HepG2 (cell line): ENCODE data around the gene AUTS2. TPM values are rescaled to one million over a fixed set of nuclear protein-coding genes. Genes with fewer than 3 reads are reported as not detected.

Experiments
- ATAC-seq: fragments of 200-7000 bp; cut with Tn5 transposase; 3 replicates; pipeline ENCODE4 v1.9.1; 2020; ENCODE audit warnings: mild to moderate bottlenecking, moderate library complexity
- BruUV-seq: library from RNA; stranded (reverse); fragments of 400-500 nt; replicated peaks from 2 replicates; lab custom pipeline; 2021; lab: Mats Ljungman, UMichigan
- CTCF ChIA-PET: fragments of 300-600 bp; formaldehyde crosslinking; extraction: SDS; loops from one replicate; lab custom pipeline; 2021; ENCODE audit warnings: low total read pairs, inconsistent platforms, low intra/inter-chr PET ratio; lab: Yijun Ruan, JAX
- POLR2A ChIA-PET: fragments of 350-600 bp; sonication (Branson Sonifier 250); formaldehyde crosslinking; loops from one replicate; lab custom pipeline; 2020; ENCODE audit warnings: antibody characterized with exemption, inconsistent platforms; lab: Yijun Ruan, JAX
- DNase-seq: peaks from one replicate; pipeline ENCODE4 v3.0.0-alpha.2; 2015; ENCODE audit warnings: low spot score
- FAIRE-seq: peaks from 3 replicates; lab custom pipeline; 2011; peaks lifted over from hg19 to GRCh38; lab: Jason Lieb, UNC
- H2AFZ ChIP-seq: one replicate; pipeline ENCODE4 v1.6.1; 2011; ENCODE audit warnings: low read length, inconsistent platforms
- H3K27ac ChIP-seq: fragments of 300-600 bp; 3 replicates; pipeline ENCODE4 v1.8.0; 2011; ENCODE audit warnings: mixed run types, mild to moderate bottlenecking, mixed read lengths, low read length, inconsistent platforms; ENCODE audit not compliant: insufficient read depth; ENCODE audit errors: extremely low read length
- H3K27me3 ChIP-seq, 2 experiments: fragments of 200-600 bp in 1 of 2; 2 replicates in 1 of 2; 3 replicates in 1 of 2; pipeline versions ENCODE4 v1.6.0 to v1.8.0; 2011; ENCODE audit warnings: low read length in 2 of 2, mild to moderate bottlenecking in 2 of 2, moderate library complexity in 2 of 2, inconsistent platforms in 1 of 2; ENCODE audit not compliant: insufficient read depth in 2 of 2, control insufficient read depth in 1 of 2
- H3K36me3 ChIP-seq, 2 experiments: fragments of 200-600 bp in 1 of 2; replicated peaks in 1 of 2; 2 replicates in 1 of 2; 3 replicates in 1 of 2; pipeline versions ENCODE4 v1.5.1 to v1.8.0; 2011; ENCODE audit warnings: low read length in 2 of 2, inconsistent platforms in 1 of 2; ENCODE audit not compliant: insufficient read depth in 2 of 2, control insufficient read depth in 1 of 2
- H3K4me1 ChIP-seq: 2 replicates; pipeline ENCODE4 v1.5.1; 2012; ENCODE audit warnings: low read length, inconsistent platforms; ENCODE audit not compliant: insufficient read depth
- H3K4me2 ChIP-seq: 2 replicates; pipeline ENCODE4 v1.6.0; 2011; ENCODE audit warnings: low read depth, low read length, inconsistent platforms
- H3K4me3 ChIP-seq, 3 experiments: fragments of 200-600 bp in 1 of 3; sonication (generic), shearing (Covaris generic) in 1 of 3; replicated peaks in 1 of 3; 2 replicates each; pipeline ENCODE4 v1.5.1; 2011 to 2016; ENCODE audit warnings: low read length in 3 of 3, inconsistent platforms in 2 of 3, low read depth in 2 of 3, mild to moderate bottlenecking in 2 of 3, control low read depth in 1 of 3, mixed read lengths in 1 of 3; ENCODE audit not compliant: insufficient read depth in 1 of 3
- H3K79me2 ChIP-seq: one replicate; pipeline ENCODE4 v1.6.1; 2011; ENCODE audit warnings: low read length, inconsistent platforms; ENCODE audit not compliant: insufficient read depth
- H3K9ac ChIP-seq: 2 replicates; pipeline ENCODE4 v1.6.0; 2011; ENCODE audit warnings: mild to moderate bottlenecking, low read depth, low read length, inconsistent platforms; ENCODE audit not compliant: insufficient read depth
- H3K9me3 ChIP-seq: 2 replicates; pipeline ENCODE4 v1.5.1; 2012; ENCODE audit warnings: mild to moderate bottlenecking, low read length
- H4K20me1 ChIP-seq: 2 replicates; pipeline ENCODE4 v1.6.0; 2011; ENCODE audit warnings: inconsistent platforms, mild to moderate bottlenecking, low read length, moderate library complexity; ENCODE audit not compliant: insufficient read depth
- ATF2 ChIP-seq: sonication (generic); formaldehyde crosslinking; IDR thresholded peaks from 2 replicates; pipeline ENCODE4 v1.4.0; 2020; ENCODE audit warnings: missing genetic modification reagents
- CEBPG ChIP-seq: IDR thresholded peaks from 2 replicates; pipeline ENCODE4 v1.6.1; 2016
- FOSL1 ChIP-seq: sonication (generic); formaldehyde crosslinking; IDR thresholded peaks from 2 replicates; pipeline ENCODE4 v1.9.0; 2021; ENCODE audit warnings: missing genetic modification reagents, borderline replicate concordance
- FOXK1 ChIP-seq: sonication (generic); formaldehyde crosslinking; IDR thresholded peaks from 2 replicates; pipeline ENCODE4 v1.4.0; 2020; ENCODE audit warnings: low read depth, missing genetic modification reagents, borderline replicate concordance
- KLF13 ChIP-seq: sonication (generic); formaldehyde crosslinking; IDR thresholded peaks from 2 replicates; pipeline ENCODE4 v1.4.0; 2020; ENCODE audit warnings: mild to moderate bottlenecking, missing genetic modification reagents
- MYPOP ChIP-seq: sonication (generic); formaldehyde crosslinking; IDR thresholded peaks from 2 replicates; pipeline ENCODE4 v1.8.1; 2023; ENCODE audit warnings: mild to moderate bottlenecking, moderate library complexity, missing genetic modification reagents
- REPIN1 ChIP-seq: sonication (generic); formaldehyde crosslinking; IDR thresholded peaks from 2 replicates; pipeline ENCODE4 v1.8.0; 2022; ENCODE audit warnings: missing genetic modification reagents, low read depth, mild to moderate bottlenecking, borderline replicate concordance
- ZFY ChIP-seq: sonication (generic); formaldehyde crosslinking; IDR thresholded peaks from 2 replicates; pipeline ENCODE4 v1.4.0; 2020; ENCODE audit warnings: missing genetic modification reagents
- ZNF614 ChIP-seq: IDR thresholded peaks from 2 replicates; pipeline ENCODE4 v1.6.1; 2018; ENCODE audit warnings: missing biosample characterization, missing genetic modification reagents, inconsistent platforms, borderline replicate concordance
- ZSCAN5A ChIP-seq: sonication (generic); formaldehyde crosslinking; IDR thresholded peaks from 2 replicates; pipeline ENCODE4 v1.8.0; 2022; ENCODE audit warnings: mild to moderate bottlenecking, missing genetic modification reagents, borderline replicate concordance
- ZXDC ChIP-seq: sonication (generic); formaldehyde crosslinking; IDR thresholded peaks from 2 replicates; pipeline ENCODE4 v1.5.0; 2020; ENCODE audit warnings: mild to moderate bottlenecking, missing genetic modification reagents
- WGBS: methylation state at CpG from one replicate; pipeline ENCODE4 v1.1.6; 2017; ENCODE audit warnings: low lambda C conversion rate; 5-methylcytosine and 5-hydroxymethylcytosine counted together
- in situ Hi-C: cut with HindIII; loops from 2 replicates; pipeline ENCODE4 v1.10.0; 2017; ENCODE audit warnings: low pct_unique_long_range_greater_than_20kb; ENCODE audit not compliant: extremely low pct_ligation_motif_present
- intact Hi-C: fragments of 100-400 bp; cut with micrococcal nuclease; formaldehyde crosslinking; loops from one replicate; pipeline ENCODE4 v1.10.0; 2022; ENCODE audit not compliant: unreplicated experiment
- polyA plus RNA-seq, 8 experiments: library from polyadenylated mRNA; depleted of rRNA in 3 of 8; stranded (reverse) in 7 of 8; unstranded in 1 of 8; fragments of >200 nt; fragmentation: Illumina TruSeq in 4 of 8; extraction: Trizol in 4 of 8; gene quantifications; 2 replicates each; pipeline versions ENCODE4 v1.2.1 to v1.2.3, GENCODE V29; 2011 to 2016; ENCODE audit warnings: low read depth in 4 of 8, missing spikeins in 1 of 8, mixed read lengths in 1 of 8; ENCODE audit not compliant: insufficient read depth in 1 of 8
- total RNA-seq, 5 experiments: library from RNA; depleted of rRNA; stranded (reverse); fragments of >200 nt; fragmentation: Illumina TruSeq; extraction: Trizol; gene quantifications; 2 replicates each; pipeline ENCODE4 v1.2.3, GENCODE V29; 2016; ENCODE audit warnings: low read depth in 1 of 5

AUTS2 gene
- total and polyA plus RNA-seq, 2 of the 13 experiments (the other 11 are each of a cell fraction or from before 2014, with no cell fraction given), result 0.38 TPM; not detected in 1

GRCh38 chr7:69723663-69724062 is 125.4 kb downstream of the AUTS2 start:
- Histone ChIP-seq H3K36me3 (no peaks in the 10 kb centered on the region), H3K27me3 (no peaks in the 10 kb centered on the region)
- POLR2A ChIA-PET, result no interaction called here
- in situ Hi-C loops (no loop called here), intact Hi-C loops (no loop called here)
- TF ChIP-seq MYPOP (CRISPR knock-in tag) (no peak), ZXDC (CRISPR knock-in tag) (no peak), FOSL1 (CRISPR knock-in tag) (no peak)
- TF ChIP-seq, all 625 proteins: peak for 0
- no peak overlapping the region for H3K4me3 ChIP-seq
- DNase-seq (no peak), FAIRE-seq (no peak), ATAC-seq (no peak)
- BruUV-seq, result no TSS peak
- no peaks in the 10 kb centered on the region for H3K9me3 ChIP-seq
- CTCF ChIA-PET, result no interaction called here
- H3K79me2 ChIP-seq, result no peaks in the 10 kb centered on the region
- no peaks in the 10 kb centered on the region for H4K20me1 ChIP-seq
- H2AFZ ChIP-seq, result no peak overlapping the region
- H3K4me2 ChIP-seq, result no peak overlapping the region
- no peak overlapping the region for H3K9ac ChIP-seq
- no peaks in the 10 kb centered on the region for H3K4me1 ChIP-seq
- WGBS, result 36% methylated on average over 1 of the region's 1 CpG
- H3K27ac ChIP-seq, result no peak overlapping the region

- WGBS, result 32% methylated on average over 3 of the region's 3 CpGs
- POLR2A ChIA-PET, result no interaction called here
- BruUV-seq, result no TSS peak
- no peak for DNase-seq
- intact Hi-C loops, result no loop called here
- FAIRE-seq, result no peak
- no peaks in the 10 kb centered on the region for H3K9me3 ChIP-seq
- H3K4me3 ChIP-seq, result no peak overlapping the region
- in situ Hi-C loops, result no loop called here
- H3K4me1 ChIP-seq, result no peaks in the 10 kb centered on the region
- H3K27ac ChIP-seq, result no peak overlapping the region
- H3K9ac ChIP-seq, result no peak overlapping the region
- H3K4me2 ChIP-seq, result no peak overlapping the region
- no peaks in the 10 kb centered on the region for H3K36me3 ChIP-seq
- no peaks in the 10 kb centered on the region for H3K79me2 ChIP-seq
- ATAC-seq, result no peak
- H3K27me3 ChIP-seq, result no peaks in the 10 kb centered on the region
- H2AFZ ChIP-seq, result no peak overlapping the region
- H4K20me1 ChIP-seq, result no peaks in the 10 kb centered on the region
- CTCF ChIA-PET, result no interaction called here
- no peak for TF ChIP-seq CEBPG
- TF ChIP-seq KLF13 (CRISPR knock-in tag), result no peak
- TF ChIP-seq FOXK1, result no peak
- TF ChIP-seq REPIN1 (CRISPR knock-in tag), result no peak
- TF ChIP-seq ZFY (CRISPR knock-in tag), result no peak
- no peak for TF ChIP-seq ZNF614 (CRISPR knock-in tag)
- TF ChIP-seq ATF2 (CRISPR knock-in tag), result no peak
- no peak for TF ChIP-seq ZSCAN5A (CRISPR knock-in tag)
Measured at GRCh38 chr7:69728304-69728703, 130.0 kb downstream of the AUTS2 start.
